Measurements from ENCODE around the gene PARP15. TPM values are rescaled to one million over a fixed set of nuclear protein-coding genes. Genes with fewer than 3 reads are reported as not detected.

PARP15 gene
- total and polyA plus RNA-seq, 5 donors: 0.82 to 1.6 (median 0.94) TPM

DNA sequence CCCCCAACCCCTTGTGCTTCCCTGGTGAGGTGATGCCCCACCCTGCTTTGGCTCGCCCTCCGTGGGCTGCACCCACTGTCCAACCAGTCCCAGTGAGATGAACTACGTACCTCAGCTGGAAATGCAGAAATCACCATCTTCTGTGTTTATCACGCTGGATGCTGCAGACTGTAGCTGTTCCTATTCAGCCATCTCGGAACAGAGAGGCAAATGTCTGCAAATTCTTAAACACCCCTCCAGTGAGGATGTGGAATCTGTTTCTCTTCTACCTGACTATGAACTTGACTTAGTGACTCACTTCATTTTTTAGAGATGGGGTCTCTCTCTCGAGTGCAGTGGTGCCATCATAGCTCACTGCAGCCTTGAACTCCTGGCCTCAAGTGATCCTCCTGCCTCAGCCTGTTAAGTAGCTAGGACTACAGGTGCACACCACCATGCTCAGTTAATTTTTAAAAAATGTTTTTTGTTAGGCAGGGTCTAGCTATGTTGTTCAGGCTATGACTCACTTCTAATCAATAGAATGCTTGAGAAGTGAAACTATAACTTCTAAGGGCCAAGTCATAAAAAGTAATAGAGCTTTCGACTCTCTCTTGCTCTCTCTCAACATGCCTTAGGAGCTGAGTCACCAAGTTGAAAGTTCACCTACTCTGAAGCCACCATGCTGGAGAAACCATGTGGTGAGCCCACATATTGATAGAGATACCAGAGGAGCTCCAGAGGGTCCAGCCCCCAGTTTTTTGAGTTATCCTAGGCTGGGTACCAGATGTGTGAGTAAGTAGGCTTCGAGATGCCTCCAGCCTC lies 91.7 kb downstream of the PARP15 start:
- WGBS: 84% methylated on average over 8 of the region's 8 CpGs
- Histone ChIP-seq H3K27ac (ENCODE audit: low read length) (no peak overlapping the region), H3K4me1 (ENCODE audit: control insufficient read depth, insufficient read depth, low read length) (no peaks in the 10 kb centered on the region), H3K27me3 (ENCODE audit: control insufficient read depth, insufficient read depth) (no peaks in the 10 kb centered on the region), H3K9me3 (ENCODE audit: control insufficient read depth, low read length) (no peaks in the 10 kb centered on the region), H3K4me3 (ENCODE audit: low read length) (no peak overlapping the region)
- ATAC-seq (no peak), DNase-seq (no peak)
- intact Hi-C loops (cut with DNase I): no loop called here

GRCh38 chr3:122671553-122671952 lies 94.1 kb downstream of the PARP15 start:
- H3K9me3 ChIP-seq (ENCODE audit: control insufficient read depth, low read length): no peaks in the 10 kb centered on the region
- intact Hi-C loops (cut with DNase I): loop anchor here in 3 of 4 donors (10.0 kb wide), 3 partner anchors 107 to 277 kb away; partner anchors contain the start of genes DTX3L (in 1 of the 3), PARP9 (in 1 of the 3) and WDR5B (in 1 of the 3)
- ATAC-seq (no peak), DNase-seq (no peak)
- H3K4me1 ChIP-seq (ENCODE audit: control insufficient read depth, insufficient read depth, low read length): no peaks in the 10 kb centered on the region
- H3K27ac ChIP-seq (ENCODE audit: low read length): no peak overlapping the region
- no peak overlapping the region for H3K4me3 ChIP-seq (ENCODE audit: low read length)
- H3K27me3 ChIP-seq (ENCODE audit: control insufficient read depth, insufficient read depth): no peaks in the 10 kb centered on the region
- WGBS: 56% methylated on average over 2 of the region's 2 CpGs

- no peak for ATAC-seq
- no peaks in the 10 kb centered on the region for H3K9me3 ChIP-seq (ENCODE audit: control insufficient read depth, low read length)
- no peaks in the 10 kb centered on the region for H3K4me1 ChIP-seq (ENCODE audit: control insufficient read depth, insufficient read depth, low read length)
- WGBS: 53% methylated on average over 3 of the region's 3 CpGs
- no peak for DNase-seq
- H3K4me3 ChIP-seq (ENCODE audit: low read length): no peak overlapping the region
- H3K27ac ChIP-seq (ENCODE audit: low read length): no peak overlapping the region
- H3K27me3 ChIP-seq (ENCODE audit: control insufficient read depth, insufficient read depth): no peaks in the 10 kb centered on the region
- intact Hi-C loops (cut with DNase I): loop anchor here in 3 of 4 donors (10.0 kb wide), 3 partner anchors 110 to 280 kb away; partner anchors contain the start of genes DTX3L (in 1 of the 3), PARP9 (in 1 of the 3) and WDR5B (in 1 of the 3)
These were observed 96.9 kb downstream of the PARP15 start for GRCh38 chr3:122674339-122674738.

- intact Hi-C loops (cut with DNase I): loop anchor here (5.0 to 10.0 kb wide), 5 partner anchors 112 to 284 kb away; partner anchors contain the start of genes DTX3L (in 1 of the 4), PARP9 (in 1 of the 4) and WDR5B (in 1 of the 4)
- Histone ChIP-seq H3K27me3 (ENCODE audit: control insufficient read depth, insufficient read depth) (no peaks in the 10 kb centered on the region), H3K27ac (ENCODE audit: low read length) (no peak overlapping the region), H3K4me3 (ENCODE audit: low read length) (no peak overlapping the region), H3K9me3 (ENCODE audit: control insufficient read depth, low read length) (no peaks in the 10 kb centered on the region), H3K4me1 (ENCODE audit: control insufficient read depth, insufficient read depth, low read length) (no peaks in the 10 kb centered on the region)
- WGBS: 60% methylated on average over 2 of the region's 2 CpGs
- DNase-seq (no peak), ATAC-seq (no peak)
These were observed 99.3 kb downstream of the PARP15 start for GRCh38 chr3:122676759-122677158.

DNA sequence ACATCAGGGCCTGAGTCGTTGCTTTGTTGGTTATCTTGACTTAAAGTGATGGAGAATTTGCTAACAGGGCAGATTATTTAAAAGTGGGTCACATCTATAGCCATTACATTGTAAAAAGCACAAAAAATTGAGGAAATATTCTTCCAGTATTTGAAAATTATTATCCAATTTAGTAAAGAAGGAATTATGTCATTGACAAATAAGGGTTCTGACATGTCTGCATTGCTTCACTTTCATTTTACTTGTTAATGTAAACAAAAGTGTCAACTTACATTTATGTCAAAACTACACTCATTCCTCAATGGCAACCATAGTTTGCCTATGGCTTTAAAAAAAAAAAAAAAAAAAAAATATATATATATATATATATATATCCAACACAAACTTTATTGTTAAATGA lies 99.8 kb downstream of the PARP15 start:
- WGBS: 59% methylated on average over 1 of the region's 1 CpG
- intact Hi-C loops (cut with DNase I): loop anchor here (5.0 to 10.0 kb wide), 5 partner anchors 112 to 285 kb away; partner anchors contain the start of genes DTX3L (in 1 of the 4), PARP9 (in 1 of the 4) and WDR5B (in 1 of the 4)
- H3K9me3 ChIP-seq (ENCODE audit: control insufficient read depth, low read length): no peaks in the 10 kb centered on the region
- no peak overlapping the region for H3K27ac ChIP-seq (ENCODE audit: low read length)
- H3K4me3 ChIP-seq (ENCODE audit: low read length): no peak overlapping the region
- no peaks in the 10 kb centered on the region for H3K27me3 ChIP-seq (ENCODE audit: control insufficient read depth, insufficient read depth)
- no peak for DNase-seq
- ATAC-seq: no peak
- no peaks in the 10 kb centered on the region for H3K4me1 ChIP-seq (ENCODE audit: control insufficient read depth, insufficient read depth, low read length)

GRCh38 chr3:122678506-122678905 lies 101.1 kb downstream of the PARP15 start:
- no peak for ATAC-seq
- intact Hi-C loops (cut with DNase I): loop anchor here (2.0 to 10.0 kb wide), 6 partner anchors 114 to 286 kb away; partner anchors contain the start of genes DTX3L (in 1 of the 4), PARP9 (in 1 of the 4) and WDR5B (in 1 of the 4)
- H3K4me3 ChIP-seq (ENCODE audit: low read length): no peak overlapping the region
- DNase-seq: peak in 1 of 3 donors; percentile 69
- WGBS: 61% methylated on average over 5 of the region's 5 CpGs
- H3K27ac ChIP-seq (ENCODE audit: low read length): no peak overlapping the region
- H3K4me1 ChIP-seq (ENCODE audit: control insufficient read depth, insufficient read depth, low read length): no peaks in the 10 kb centered on the region
- H3K27me3 ChIP-seq (ENCODE audit: control insufficient read depth, insufficient read depth): no peaks in the 10 kb centered on the region
- H3K9me3 ChIP-seq (ENCODE audit: control insufficient read depth, low read length): no peaks in the 10 kb centered on the region

DNA sequence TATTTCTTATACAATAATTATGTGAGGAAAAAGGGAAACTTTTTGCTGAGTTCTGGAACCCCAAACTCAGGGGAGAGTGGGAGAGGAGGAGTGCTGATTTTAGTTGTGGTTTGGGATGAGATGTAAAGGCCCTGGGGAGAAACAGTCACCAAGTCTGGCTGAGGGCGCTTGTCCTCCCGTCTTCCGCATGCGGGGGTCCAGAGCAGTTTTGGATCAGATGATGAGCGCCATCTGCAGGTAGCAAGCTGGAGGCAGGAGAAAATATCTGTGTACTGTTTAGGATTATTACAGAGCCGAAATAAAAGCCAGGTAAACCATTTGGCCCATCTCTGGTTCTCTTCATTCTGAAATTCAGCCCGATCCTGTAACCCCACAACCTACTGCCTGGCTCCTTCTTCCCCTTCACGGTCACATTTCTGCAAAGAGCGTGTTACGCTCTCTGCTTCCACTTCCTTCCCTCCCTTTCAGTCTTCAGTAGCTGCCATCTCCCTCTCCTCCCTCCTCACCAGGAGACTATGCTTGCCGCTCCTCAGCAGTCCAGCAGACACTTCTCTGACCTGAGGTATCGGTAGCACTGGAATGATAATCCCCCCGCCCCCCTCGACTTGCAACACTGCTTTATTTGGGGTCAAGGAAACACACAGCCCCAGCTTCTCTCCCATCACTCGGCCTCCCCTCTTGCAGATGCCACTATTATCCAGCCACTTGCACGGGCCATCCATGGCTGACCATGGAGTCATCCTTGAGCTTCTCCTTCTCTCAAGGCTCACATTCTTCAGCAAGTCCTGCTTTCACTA lies 101.8 kb downstream of the PARP15 start:
- WGBS: 4% methylated on average over 16 of the region's 16 CpGs
- H3K4me3 ChIP-seq (ENCODE audit: low read length): peak overlapping the region; percentile 92
- no peaks in the 10 kb centered on the region for H3K4me1 ChIP-seq (ENCODE audit: control insufficient read depth, insufficient read depth, low read length)
- peak overlapping the region; percentile 49 for H3K27ac ChIP-seq (ENCODE audit: low read length)
- ATAC-seq: peak; percentile 78 to 79
- intact Hi-C loops (cut with DNase I): loop anchor here (2.0 to 10.0 kb wide), 6 partner anchors 114 to 287 kb away; partner anchors contain the start of genes DTX3L (in 1 of the 4), PARP9 (in 1 of the 4) and WDR5B (in 1 of the 4)
- H3K27me3 ChIP-seq (ENCODE audit: control insufficient read depth, insufficient read depth): no peaks in the 10 kb centered on the region
- peak; percentile 85 to 91 (median 88) for DNase-seq
- no peaks in the 10 kb centered on the region for H3K9me3 ChIP-seq (ENCODE audit: control insufficient read depth, low read length)

DNA sequence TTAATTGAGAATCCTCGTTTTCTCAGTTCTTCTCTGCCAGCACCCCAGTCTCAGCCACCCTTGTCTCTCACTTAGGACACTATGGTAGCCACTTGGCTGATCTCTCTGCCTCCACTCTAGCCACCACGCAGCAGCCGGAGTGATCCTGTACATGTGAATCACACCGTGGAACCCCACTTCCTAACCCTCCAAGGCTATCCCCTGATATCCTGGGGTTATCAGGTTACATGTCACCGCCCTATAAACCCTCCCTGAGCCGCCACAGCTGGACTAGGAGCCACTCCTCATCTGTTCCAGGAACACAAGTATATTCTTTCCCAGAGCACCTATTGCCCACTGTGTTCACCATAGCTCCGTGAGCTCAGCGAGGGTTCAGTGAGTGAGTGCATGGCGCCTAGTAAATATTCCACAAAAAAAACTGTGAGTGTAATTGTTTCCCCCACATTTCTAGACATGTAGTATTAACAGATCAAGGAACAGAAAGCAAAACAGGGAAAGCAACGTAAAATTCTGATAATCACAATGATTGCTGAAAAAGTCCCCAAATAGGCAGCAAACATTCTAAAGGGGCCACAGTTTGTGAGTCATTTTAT lies 102.5 kb downstream of the PARP15 start:
- DNase-seq (peak in 1 of 3 donors; percentile 63), ATAC-seq (peak; percentile 60 to 69)
- 24% methylated on average over 10 of the region's 10 CpGs for WGBS
- peak overlapping the region; percentile 92 for H3K4me3 ChIP-seq (ENCODE audit: low read length)
- peak overlapping the region; percentile 68 for H3K27ac ChIP-seq (ENCODE audit: low read length)
- H3K9me3 ChIP-seq (ENCODE audit: control insufficient read depth, low read length): no peaks in the 10 kb centered on the region
- no peaks in the 10 kb centered on the region for H3K27me3 ChIP-seq (ENCODE audit: control insufficient read depth, insufficient read depth)
- intact Hi-C loops (cut with DNase I): loop anchor here (2.0 to 10.0 kb wide), 7 partner anchors 113 to 288 kb away; partner anchors contain the start of genes DTX3L (in 1 of the 4), PARP9 (in 1 of the 4) and WDR5B (in 1 of the 4)
- no peaks in the 10 kb centered on the region for H3K4me1 ChIP-seq (ENCODE audit: control insufficient read depth, insufficient read depth, low read length)

DNA sequence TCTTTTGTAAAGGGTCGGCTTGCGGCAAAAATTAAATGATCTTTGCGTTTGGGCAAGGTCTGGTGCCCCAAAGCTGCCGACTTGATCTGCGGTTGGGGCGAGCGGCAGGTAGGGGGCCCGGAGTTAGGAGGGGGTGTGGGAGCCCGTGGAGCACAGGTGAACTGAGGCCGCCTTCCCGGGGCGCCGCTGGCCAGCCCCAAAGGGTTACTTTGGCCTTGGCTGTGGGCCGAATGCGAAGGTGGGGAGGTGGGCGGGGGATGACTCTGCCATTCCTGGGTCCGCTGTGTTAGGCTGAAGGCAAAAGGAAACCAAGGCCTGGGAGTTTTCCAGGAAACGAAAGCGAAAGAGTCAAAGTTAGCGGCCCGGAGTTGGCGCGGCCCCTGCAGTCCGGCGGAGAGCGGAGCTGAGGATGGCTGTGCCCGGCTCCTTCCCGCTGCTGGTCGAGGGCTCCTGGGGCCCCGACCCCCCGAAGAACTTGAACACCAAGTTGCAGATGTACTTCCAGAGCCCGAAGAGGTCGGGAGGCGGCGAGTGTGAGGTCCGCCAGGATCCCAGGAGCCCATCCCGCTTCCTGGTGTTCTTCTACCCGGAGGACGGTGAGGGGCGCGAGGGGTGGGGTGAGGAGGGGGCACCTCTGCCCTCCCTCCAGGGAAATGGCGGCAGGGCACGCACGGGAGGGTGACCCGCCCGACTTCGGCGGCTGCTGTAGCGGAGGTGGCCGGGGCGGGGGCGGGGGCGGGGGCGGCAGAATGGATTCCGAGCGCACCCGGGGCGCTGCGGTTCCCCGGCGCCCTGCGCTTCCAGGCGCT lies 103.2 kb downstream of the PARP15 start, which contains the start of gene PARP14:
Gene PARP14 (plus strand): TSS at position 365 of the 809 bp plus-strand sequence. CDS start 45 bp downstream, at position 410.
- DNase-seq: peak; percentile 73 to 88 (median 87)
- under 1% methylated on average over 63 of the region's 63 CpGs for WGBS
- H3K27me3 ChIP-seq (ENCODE audit: control insufficient read depth, insufficient read depth): no peaks in the 10 kb centered on the region
- no peaks in the 10 kb centered on the region for H3K4me1 ChIP-seq (ENCODE audit: control insufficient read depth, insufficient read depth, low read length)
- intact Hi-C loops (cut with DNase I): loop anchor here in 2 of 4 donors (5.0 kb wide), 2 partner anchors 113 to 288 kb away; no protein-coding TSS in a partner anchor
- H3K27ac ChIP-seq (ENCODE audit: low read length): peak within 1 kb of the TSS; percentile 68
- ATAC-seq: peak; percentile 85 to 90
- H3K9me3 ChIP-seq (ENCODE audit: control insufficient read depth, low read length): no peaks in the 10 kb centered on the region
- H3K4me3 ChIP-seq (ENCODE audit: low read length): peak within 1 kb of the TSS; percentile 92
